B cell (primary cell): ENCODE results near the gene NGEF.

Experiments used
- EZH2 ChIP-seq: IDR thresholded peaks from 2 replicates; pipeline ENCODE4 v1.6.1; 2012; ENCODE audit warnings: borderline replicate concordance, low read depth, mild to moderate bottlenecking, moderate library complexity, low read length; ENCODE audit not compliant: insufficient read depth, poor library complexity, severe bottlenecking
- TF ChIP-seq, protein P1 (sequence below): fragments of 200-600 bp; IDR thresholded peaks from one replicate; pipeline ENCODE4 v1.8.0; 2022; ENCODE audit warnings: antibody characterized with exemption, mild to moderate bottlenecking

DNA sequence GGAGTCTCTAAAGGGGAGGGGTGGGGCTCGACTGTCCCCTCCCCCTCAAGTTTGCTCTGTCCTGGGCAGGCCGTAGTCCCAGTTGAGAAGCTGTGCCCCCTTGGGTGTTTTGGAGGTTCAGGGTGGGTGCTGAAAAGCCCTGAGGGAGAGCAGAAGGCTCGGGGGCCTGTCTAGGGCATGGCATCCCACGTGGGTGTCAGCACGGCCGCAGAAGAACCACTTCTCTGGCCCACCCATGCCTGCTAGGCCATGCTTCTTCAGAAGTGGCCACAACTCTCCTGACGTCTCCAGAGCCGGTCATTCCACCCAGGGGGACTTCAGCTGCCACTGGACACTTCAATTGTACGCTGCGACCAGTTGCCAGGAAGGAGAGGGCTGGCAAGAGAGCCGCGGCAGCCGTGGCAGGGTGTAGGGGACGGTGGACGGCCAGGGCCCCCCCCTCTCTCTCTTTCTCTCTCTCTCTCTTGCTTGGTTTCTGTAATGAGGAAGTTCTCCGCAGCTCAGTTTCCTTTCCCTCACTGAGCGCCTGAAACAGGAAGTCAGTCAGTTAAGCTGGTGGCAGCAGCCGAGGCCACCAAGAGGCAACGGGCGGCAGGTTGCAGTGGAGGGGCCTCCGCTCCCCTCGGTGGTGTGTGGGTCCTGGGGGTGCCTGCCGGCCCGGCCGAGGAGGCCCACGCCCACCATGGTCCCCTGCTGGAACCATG is 46.9 kb upstream of the NGEF start, which contains the start of gene INPP5D:
- TF ChIP-seq, protein P1, sequence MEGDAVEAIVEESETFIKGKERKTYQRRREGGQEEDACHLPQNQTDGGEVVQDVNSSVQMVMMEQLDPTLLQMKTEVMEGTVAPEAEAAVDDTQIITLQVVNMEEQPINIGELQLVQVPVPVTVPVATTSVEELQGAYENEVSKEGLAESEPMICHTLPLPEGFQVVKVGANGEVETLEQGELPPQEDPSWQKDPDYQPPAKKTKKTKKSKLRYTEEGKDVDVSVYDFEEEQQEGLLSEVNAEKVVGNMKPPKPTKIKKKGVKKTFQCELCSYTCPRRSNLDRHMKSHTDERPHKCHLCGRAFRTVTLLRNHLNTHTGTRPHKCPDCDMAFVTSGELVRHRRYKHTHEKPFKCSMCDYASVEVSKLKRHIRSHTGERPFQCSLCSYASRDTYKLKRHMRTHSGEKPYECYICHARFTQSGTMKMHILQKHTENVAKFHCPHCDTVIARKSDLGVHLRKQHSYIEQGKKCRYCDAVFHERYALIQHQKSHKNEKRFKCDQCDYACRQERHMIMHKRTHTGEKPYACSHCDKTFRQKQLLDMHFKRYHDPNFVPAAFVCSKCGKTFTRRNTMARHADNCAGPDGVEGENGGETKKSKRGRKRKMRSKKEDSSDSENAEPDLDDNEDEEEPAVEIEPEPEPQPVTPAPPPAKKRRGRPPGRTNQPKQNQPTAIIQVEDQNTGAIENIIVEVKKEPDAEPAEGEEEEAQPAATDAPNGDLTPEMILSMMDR = no peak
- no peak for TF ChIP-seq EZH2
